Skeletal muscle tissue (tissue), 4 donors: ENCODE results near the gene KRT40. TPM values are rescaled to one million over a fixed set of nuclear protein-coding genes. Genes with fewer than 3 reads are reported as not detected.
A peak's percentile ranks its signal among the peaks of the same experiment; 100 is the strongest.

Source experiments
- H3K27ac ChIP-seq: one replicate; pipeline ENCODE4 v1.7.0; 2013; ENCODE audit warnings: mild to moderate bottlenecking, low read depth, low read length, inconsistent platforms
- H3K27me3 ChIP-seq, 3 donors: one replicate each; pipeline ENCODE4 v1.7.0; 2013; ENCODE audit warnings: low read length in 3 of 3; ENCODE audit not compliant: control insufficient read depth in 3 of 3, insufficient read depth in 3 of 3
- H3K36me3 ChIP-seq, 3 donors: one replicate each; pipeline ENCODE4 v1.7.0; 2013; ENCODE audit warnings: low read length in 3 of 3; ENCODE audit not compliant: control insufficient read depth in 3 of 3, insufficient read depth in 3 of 3
- H3K4me1 ChIP-seq, 3 donors: one replicate each; pipeline ENCODE4 v1.7.0; 2013; ENCODE audit warnings: low read length in 3 of 3, mild to moderate bottlenecking in 3 of 3; ENCODE audit not compliant: control insufficient read depth in 3 of 3, insufficient read depth in 3 of 3
- H3K4me3 ChIP-seq, 3 donors: one replicate each; pipeline ENCODE4 v1.7.0; 2013; ENCODE audit warnings: low read length in 3 of 3
- H3K9ac ChIP-seq, 3 donors: one replicate each; pipeline ENCODE4 v1.7.0; 2013; ENCODE audit warnings: low read length in 3 of 3, mild to moderate bottlenecking in 3 of 3, moderate library complexity in 2 of 3, low read depth in 1 of 3
- H3K9me3 ChIP-seq, 3 donors: one replicate each; pipeline ENCODE4 v1.7.0; 2013; ENCODE audit warnings: low read length in 3 of 3; ENCODE audit not compliant: control insufficient read depth in 3 of 3
- total RNA-seq: library from RNA; depleted of rRNA; stranded (reverse); fragments of >200 nt; gene quantifications from one replicate; pipeline ENCODE4 v1.2.3, GENCODE V29; 2014
- donor health status: Osteomylitis.

The KRT40 gene
- total RNA-seq, 1 donor from 2014 or later = 6.3 TPM

DNA sequence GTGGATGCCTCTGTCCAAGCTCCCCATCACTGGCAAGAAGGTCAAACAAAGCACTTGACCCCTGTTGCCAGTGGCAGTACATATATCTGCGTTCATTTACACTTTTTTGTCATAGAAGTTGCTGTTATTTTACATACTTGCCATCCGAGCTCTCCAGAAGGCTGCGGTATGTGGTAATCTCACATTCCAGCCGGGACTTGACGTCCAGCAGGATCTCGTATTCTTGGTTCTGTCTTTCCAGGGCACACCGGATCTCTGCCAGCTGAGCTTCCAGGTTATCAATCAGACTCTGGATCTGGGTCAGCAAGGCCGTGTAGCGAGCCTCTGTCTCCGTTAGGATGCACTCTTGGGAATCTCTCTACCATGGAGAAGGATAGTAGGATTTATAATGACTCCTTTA is 24.0 kb downstream of the KRT40 start:
- Histone ChIP-seq H3K4me3 (no peak overlapping the region), H3K9me3 (no peaks in the 10 kb centered on the region), H3K27ac (no peak overlapping the region), H3K27me3 (peaks cover 0 to 4% (median 0%) of the 10 kb centered on the region in 3 donors), H3K4me1 (peaks cover 0 to 3% (median 0%) of the 10 kb centered on the region in 3 donors), H3K36me3 (no peaks in the 10 kb centered on the region), H3K9ac (no peak overlapping the region)

DNA sequence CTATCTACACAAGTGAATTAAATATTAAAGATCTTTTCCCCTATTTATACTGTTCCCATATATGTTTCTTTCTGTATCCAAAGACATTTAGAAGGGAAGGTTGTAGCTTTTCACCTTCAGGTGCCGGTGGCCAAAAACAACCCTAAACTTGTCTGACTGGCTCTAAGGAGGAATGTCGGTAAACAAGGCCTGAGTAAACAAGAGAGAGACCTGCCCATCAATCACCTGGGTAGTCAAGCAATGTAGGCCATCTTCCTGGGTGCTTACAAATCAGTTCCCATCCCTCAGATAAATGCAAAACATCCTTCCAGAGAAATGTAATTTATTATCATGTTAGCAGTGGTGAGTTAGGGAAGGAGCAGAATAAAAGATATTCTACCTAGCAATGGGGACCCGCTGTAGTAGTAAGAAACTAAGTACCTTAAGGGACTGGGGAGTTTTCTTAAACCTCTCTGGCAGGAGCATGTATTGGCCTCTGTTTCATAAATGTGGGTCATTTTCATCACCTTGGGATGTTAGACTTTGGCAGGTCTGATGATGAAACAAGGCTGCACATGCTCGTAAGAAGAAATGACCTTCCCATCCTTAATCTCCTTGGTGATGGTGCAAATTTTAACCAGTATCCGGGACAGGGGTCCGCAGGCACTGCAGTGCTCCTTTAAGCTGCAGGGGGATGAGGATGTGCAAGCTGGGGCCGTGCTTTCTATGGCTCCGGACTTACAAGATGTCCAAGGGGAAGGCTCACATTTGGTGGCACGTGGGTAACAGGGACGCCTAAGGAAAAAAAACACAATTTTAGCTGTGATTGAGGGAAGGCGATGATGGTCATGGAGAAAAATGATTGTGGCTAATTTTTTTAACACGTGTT is 25.8 kb downstream of the KRT40 start:
- Histone ChIP-seq H3K9ac (no peak overlapping the region), H3K27me3 (peaks cover 0 to 4% (median 0%) of the 10 kb centered on the region in 3 donors), H3K27ac (no peak overlapping the region)

DNA sequence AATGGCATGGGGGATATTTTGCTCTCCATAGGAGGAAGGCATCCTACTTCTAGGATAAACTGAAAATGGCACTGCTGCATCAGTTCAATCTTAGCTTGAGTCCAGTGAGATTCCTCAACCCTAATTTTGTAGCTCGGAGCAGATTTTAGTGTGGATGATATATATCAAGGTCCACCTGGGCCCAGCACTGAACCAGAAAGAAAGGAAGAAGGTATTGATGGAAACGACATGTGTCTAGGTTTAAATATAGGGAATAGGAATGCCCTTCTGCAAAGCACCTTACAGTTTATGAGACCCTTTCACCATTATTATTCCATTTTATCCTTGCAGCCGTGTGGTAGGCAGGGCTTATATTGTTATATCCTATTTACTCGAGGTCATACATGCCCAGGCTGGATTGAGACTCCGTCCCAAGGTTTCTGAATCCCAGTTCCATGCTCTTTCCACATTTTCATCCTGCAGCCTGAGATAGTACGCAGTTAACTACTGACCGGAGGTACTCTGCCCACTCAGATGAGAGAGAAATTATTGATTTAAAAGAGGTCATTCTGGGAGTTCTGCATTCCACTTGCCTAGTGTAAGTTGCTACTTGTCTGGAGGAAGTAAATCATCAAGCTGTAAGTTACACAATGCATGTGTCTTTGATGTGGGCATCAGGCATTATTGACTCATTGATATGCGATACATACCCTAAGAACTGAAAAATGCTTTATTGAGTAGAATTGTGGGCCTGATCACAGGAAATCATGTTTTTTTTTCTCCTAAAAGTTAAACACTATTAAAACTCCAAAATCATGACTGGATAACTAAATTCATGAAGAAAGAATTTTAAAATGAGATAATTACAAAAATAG is 27.5 kb downstream of the KRT40 start:
- Histone ChIP-seq H3K9ac (no peak overlapping the region), H3K9me3 (no peaks in the 10 kb centered on the region), H3K36me3 (no peaks in the 10 kb centered on the region), H3K4me1 (peaks cover 0 to 15% (median 8%) of the 10 kb centered on the region in 3 donors), H3K4me3 (no peak overlapping the region), H3K27ac (no peak overlapping the region), H3K27me3 (peaks cover 0 to 4% (median 0%) of the 10 kb centered on the region in 3 donors)

More for the DNA sequence above, 25.8 kb downstream of the KRT40 start:
- Histone ChIP-seq H3K4me1 (peaks cover 0 to 3% (median 0%) of the 10 kb centered on the region in 3 donors), H3K4me3 (no peak overlapping the region), H3K36me3 (no peaks in the 10 kb centered on the region), H3K9me3 (no peaks in the 10 kb centered on the region)

DNA sequence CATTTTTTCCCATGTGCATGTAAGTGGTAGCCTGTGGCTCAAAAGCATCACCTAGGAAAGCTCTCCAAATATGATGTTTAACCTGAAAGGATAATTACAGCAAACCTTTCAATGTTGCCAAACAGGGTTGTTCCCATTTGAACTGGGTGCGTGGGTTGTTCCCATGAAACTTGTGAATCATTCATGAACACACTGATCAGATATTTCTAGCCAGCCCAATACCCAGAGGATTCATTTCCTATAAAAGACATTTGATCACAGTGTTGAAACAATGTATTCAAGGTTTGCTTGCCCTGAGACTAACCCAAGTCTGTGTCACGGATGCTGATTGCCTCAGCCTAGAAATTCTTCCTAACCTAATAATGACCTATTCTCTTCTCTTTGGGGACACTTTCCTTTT is 30.2 kb downstream of the KRT40 start:
- Histone ChIP-seq H3K36me3 (no peaks in the 10 kb centered on the region), H3K27ac (no peak overlapping the region), H3K4me3 (no peak overlapping the region), H3K27me3 (peaks cover 0 to 4% (median under 1%) of the 10 kb centered on the region in 3 donors), H3K9ac (no peak overlapping the region), H3K4me1 (peaks cover 0 to 24% (median 12%) of the 10 kb centered on the region in 3 donors), H3K9me3 (no peaks in the 10 kb centered on the region)

DNA sequence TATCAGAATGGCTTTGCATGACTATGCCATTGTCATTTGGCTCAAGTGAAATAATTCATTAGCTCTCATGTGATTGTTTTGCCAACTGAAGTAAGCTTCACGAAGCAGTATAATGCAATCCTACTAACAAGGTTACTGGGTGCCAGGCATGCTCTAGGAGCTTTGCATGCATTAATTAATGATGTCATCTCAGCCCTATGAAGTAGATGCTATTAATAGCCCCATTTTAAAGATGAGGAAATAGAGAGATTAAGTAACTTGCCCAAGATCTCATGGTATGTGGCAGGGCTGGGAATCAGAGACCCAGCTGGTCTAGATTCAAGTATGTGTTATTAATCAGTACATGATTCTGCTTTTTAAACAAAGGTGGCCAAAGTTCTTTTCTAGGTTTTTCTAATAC is 31.5 kb downstream of the KRT40 start:
- Histone ChIP-seq H3K27me3 (peaks cover 0 to 8% (median 6%) of the 10 kb centered on the region in 3 donors), H3K27ac (peak overlapping the region; percentile 29), H3K9me3 (no peaks in the 10 kb centered on the region), H3K36me3 (no peaks in the 10 kb centered on the region), H3K9ac (no peak overlapping the region), H3K4me1 (peaks cover 0 to 24% (median 12%) of the 10 kb centered on the region in 3 donors), H3K4me3 (no peak overlapping the region)

DNA sequence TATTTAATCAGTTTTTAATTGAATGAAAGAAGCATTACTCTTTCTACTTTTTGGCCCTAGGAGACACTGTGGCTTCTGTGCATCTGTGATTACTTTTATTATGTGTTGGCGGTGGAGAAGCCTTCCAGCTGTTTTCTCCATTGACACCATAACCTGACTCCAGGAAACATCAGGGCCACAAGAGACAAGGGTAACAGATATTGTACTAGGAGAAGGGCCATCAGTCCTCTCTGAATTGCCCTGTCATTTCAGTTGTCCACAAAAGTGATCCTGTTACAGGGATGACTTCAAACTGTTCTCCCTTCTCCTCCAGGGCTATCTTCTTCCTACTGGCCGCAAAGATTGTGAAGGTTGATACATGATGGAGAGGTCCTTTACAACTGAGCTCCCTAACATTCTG is 32.0 kb downstream of the KRT40 start:
- peak overlapping the region; percentile 29 for H3K27ac ChIP-seq
- no peaks in the 10 kb centered on the region for H3K36me3 ChIP-seq
- H3K9me3 ChIP-seq = no peaks in the 10 kb centered on the region
- H3K4me1 ChIP-seq = peaks cover 0 to 24% (median 12%) of the 10 kb centered on the region in 3 donors
- no peak overlapping the region for H3K4me3 ChIP-seq
- no peak overlapping the region for H3K9ac ChIP-seq
- H3K27me3 ChIP-seq = peaks cover 0 to 8% (median 6%) of the 10 kb centered on the region in 3 donors

DNA sequence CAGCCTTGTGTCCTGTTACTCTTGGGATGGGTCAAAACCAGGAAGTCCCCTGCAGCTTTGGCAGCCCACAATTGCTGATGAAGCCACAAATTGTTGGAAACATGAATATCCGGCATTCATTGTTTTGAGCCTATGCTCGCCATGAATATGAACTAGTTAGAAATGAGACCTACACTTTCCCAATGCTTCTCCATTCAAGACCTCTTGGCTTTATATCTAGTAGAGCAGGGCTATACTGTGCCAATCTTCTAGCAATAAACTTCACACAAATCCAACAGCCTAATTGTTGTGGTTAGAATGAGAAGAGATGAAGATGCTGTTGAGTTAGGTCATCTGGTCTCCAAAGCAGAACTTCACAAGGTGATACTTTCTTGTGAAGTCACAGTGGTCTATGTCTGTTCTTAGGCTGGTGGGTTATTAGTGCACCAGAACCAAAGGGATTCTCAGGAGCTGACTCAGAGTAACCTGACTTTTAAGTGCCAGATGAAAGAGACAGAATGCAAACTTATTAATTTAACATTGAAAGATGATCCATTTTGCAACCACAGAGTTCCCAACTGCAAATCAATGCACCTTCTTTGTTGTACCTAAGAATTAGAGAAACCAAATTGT is 33.0 kb downstream of the KRT40 start:
- peaks cover 0 to 24% (median 12%) of the 10 kb centered on the region in 3 donors for H3K4me1 ChIP-seq
- H3K27ac ChIP-seq = no peak overlapping the region
- peaks cover 0 to 10% (median 8%) of the 10 kb centered on the region in 3 donors for H3K27me3 ChIP-seq
- no peak overlapping the region for H3K9ac ChIP-seq
- H3K36me3 ChIP-seq = no peaks in the 10 kb centered on the region
- no peaks in the 10 kb centered on the region for H3K9me3 ChIP-seq
- no peak overlapping the region for H3K4me3 ChIP-seq

DNA sequence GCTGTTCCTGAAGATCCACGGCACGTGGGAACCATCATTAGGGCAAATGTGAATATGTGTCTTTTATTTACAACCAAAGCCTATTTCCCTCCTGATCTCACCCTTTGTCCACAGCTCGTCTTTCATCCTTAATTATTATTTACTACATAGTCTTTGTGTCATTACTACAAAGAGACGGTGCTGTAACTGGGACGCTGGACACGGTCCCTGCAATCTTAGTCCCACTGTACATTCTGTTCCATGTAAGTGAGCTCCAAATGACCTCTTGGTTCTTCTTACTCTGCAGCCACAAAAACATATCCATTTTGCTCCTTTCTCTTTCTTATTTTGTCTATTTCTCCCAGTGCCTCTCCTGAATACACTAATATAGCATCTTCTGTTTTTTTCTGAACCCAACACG is 34.0 kb downstream of the KRT40 start:
- Histone ChIP-seq H3K27me3 (peaks cover 0 to 10% (median 8%) of the 10 kb centered on the region in 3 donors), H3K9me3 (no peaks in the 10 kb centered on the region), H3K4me1 (peaks cover 0 to 24% (median 12%) of the 10 kb centered on the region in 3 donors), H3K4me3 (no peak overlapping the region), H3K36me3 (no peaks in the 10 kb centered on the region), H3K27ac (no peak overlapping the region), H3K9ac (no peak overlapping the region)

DNA sequence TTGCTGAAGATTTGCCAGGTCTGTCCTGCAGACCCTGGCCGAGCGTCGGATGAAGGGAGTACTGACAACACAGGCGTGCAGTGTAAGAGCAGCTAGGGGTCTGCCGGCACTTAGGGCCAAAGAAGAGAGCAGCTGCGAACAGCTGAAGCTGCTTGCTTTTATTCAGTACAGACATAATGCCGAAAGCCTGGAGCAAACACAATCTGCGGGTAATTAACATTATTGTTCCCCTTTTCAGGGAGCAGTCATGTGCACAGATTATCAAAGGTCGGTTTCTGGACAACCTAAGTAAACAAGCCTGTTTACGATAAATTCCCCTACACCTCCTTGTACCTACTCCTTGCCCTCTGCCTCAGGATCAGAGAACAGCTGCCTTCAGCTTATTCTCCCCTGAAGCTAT is 34.7 kb downstream of the KRT40 start:
- Histone ChIP-seq H3K4me3 (no peak overlapping the region), H3K9ac (no peak overlapping the region), H3K27ac (no peak overlapping the region), H3K36me3 (no peaks in the 10 kb centered on the region), H3K27me3 (peaks cover 0 to 10% (median 8%) of the 10 kb centered on the region in 3 donors), H3K9me3 (no peaks in the 10 kb centered on the region), H3K4me1 (peaks cover 0 to 24% (median 12%) of the 10 kb centered on the region in 3 donors)
